Fibroblast of skin of back (primary cell): Measurements from ENCODE around the gene CASK.

Source experiments
- DNase-seq: peaks from one replicate; pipeline ENCODE4 v3.0.0-alpha.2; 2013

The CASK gene

GRCh38 chrX:41912923-41913322 lies 10.4 kb downstream of the CASK start:
- DNase-seq: no peak

GRCh38 chrX:41909068-41909467 lies 14.3 kb downstream of the CASK start:
- DNase-seq: no peak

DNA sequence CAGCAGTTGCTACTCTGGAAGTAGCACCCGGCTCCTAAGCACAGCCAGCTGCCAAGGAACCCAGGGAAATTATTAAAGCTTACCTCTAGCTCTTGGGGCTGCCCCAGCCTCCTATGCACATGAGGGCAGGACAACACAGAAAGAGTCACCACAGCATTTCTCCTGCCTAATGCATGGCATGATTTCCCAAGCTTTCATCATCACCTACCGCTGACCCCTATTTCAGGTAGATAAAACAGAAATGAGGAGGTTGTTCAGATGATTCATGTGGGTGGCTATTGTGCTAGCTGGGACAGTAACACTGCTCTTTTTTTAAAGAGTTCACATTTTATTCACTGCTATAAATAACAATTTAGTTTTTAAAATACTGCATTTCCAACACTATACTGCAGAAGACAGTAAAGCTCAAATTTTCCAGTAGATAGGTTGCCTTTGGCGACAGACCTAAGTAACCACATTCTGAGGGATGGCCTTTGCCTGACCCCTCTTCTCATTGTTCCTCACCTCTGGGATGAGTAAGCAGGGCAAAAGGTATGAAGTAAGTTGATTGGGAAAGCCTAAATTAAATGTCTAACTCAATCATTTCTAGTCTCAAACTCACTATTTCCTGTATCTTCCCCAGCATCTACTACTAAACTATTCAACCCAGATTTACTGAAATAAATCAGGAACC lies 16.7 kb downstream of the CASK start:
- DNase-seq: no peak

GRCh38 chrX:41903544-41903943 lies 19.8 kb downstream of the CASK start:
- DNase-seq: no peak

GRCh38 chrX:41900321-41900720 lies 23.0 kb downstream of the CASK start:
- DNase-seq: no peak

DNA sequence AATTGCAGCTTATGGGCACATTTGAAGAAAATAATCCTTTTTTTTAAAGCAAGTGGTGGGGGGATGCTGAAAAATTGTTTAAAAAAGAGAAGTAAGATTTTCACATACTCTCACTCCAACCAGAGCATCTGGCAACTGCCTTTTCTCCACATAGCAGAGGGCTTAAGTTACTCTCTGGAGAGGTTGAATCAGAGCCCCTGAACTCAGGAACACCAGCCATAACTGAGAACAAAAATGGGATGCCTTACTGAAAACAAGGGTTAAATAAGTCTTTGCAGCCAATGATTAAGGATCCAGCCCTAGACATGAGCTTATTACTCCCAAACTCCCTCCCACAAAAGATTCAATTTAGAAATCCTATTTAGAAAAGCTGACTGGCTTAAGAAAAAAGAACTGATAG lies 27.5 kb downstream of the CASK start:
- DNase-seq: no peak

- DNase-seq: no peak
These were observed 33.3 kb downstream of the CASK start for GRCh38 chrX:41890026-41890423.

- DNase-seq: peak; percentile 44
These were observed 33.9 kb downstream of the CASK start for GRCh38 chrX:41889317-41890025.

DNA sequence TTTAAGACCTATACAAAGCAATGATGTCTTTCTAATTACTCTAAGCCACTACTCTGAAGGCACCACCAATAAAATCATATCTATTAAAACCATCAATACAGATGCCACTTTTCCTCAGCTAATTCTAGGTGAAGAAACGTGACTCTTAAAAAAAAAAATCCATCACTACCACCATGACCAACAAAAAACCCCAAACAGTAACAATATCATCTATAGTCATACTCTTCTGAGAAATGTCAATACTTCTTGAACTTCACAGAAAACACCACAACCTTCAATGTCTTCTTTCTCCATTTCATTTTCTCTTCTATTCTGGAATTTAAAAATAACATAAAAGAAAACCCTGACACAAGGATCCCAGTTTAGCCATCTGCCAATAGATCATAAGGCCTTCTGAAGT lies 35.7 kb downstream of the CASK start:
- no peak for DNase-seq

DNA sequence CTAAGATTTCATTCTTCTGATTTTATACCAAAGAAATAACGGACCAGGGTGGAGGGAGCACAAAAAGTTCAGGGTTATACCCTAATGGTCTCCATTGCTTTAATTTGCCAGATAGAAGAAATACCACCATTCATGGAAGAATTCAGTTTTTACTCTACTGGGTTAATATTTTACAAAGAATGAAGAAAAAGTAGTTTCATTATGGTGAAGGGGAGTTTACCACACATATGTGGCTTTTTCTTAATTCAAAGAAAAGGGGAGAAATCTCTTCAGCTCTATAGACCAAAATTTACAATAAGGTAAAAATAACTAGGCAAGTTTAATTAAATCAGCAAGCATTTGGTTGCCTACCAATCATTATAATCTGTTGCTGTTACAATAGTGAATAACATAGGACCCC lies 37.6 kb downstream of the CASK start:
- DNase-seq: no peak

DNA sequence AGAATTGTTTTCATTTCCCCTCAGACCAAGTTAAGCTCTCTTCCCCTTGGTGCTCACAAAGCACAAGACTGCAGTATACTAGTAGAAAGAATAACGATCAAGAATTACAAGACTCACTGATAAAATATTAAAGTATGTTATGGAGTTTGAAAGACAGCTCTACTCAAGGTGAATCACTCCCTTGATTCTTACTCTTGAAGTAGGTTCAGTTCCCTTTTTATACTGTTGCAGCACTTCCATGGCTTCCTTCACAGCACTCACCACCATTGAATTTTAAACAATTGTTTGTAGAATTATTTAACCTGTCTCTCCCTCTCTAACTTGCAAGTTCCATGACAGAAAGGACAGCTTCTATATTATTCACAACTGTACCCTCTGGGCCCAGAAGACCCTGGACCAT lies 42.2 kb downstream of the CASK start:
- no peak for DNase-seq

- DNase-seq: no peak
These were observed 46.2 kb downstream of the CASK start for GRCh38 chrX:41877167-41877566.

DNA sequence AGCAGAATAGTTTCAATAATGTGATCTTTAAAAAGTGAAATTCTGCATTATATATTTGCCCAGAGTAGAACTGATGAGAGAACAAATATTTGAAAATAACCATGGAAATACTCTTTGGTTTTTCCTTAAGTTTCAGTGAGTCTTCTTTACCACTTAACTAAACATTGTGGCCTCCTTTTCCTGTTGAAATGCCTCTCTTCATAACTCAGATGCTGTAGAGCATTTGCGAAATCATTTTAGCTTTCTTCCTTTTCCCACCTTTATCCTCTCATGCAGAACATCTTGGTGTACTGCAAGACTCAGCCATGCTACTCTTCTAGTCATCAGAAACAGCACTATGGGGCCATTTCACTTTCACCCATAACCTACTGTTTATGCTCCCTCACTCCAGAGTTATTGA lies 48.2 kb downstream of the CASK start:
- DNase-seq: peak; percentile 1

GRCh38 chrX:41870719-41871151 lies 52.6 kb downstream of the CASK start:
- no peak for DNase-seq

DNA sequence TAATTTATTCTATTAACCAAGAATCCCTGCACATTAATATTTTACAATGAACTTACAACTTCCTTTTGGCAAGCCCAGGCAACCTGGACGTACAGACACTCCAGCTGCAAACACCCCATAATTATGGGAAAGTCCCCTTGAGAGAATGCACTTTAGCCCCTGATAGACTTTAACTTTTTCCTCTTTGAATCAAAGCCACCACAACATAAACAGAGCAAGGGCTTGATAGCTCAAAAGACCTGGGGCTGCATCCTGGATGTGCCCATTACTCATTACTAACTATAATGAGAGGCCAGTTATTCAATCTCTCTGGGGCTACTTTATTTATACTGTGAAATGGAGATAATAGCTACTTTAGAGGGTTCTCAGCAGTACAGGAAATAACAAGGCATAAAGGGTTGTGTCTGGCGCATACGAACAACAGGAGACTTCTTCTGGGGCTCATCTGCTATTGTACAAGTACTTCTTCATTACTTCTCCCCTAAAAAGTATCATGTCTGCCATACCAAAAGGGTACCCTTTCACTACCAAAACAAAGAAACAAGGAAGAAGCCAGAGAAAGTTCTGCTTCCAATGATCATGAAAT lies 54.9 kb downstream of the CASK start:
- no peak for DNase-seq

DNA sequence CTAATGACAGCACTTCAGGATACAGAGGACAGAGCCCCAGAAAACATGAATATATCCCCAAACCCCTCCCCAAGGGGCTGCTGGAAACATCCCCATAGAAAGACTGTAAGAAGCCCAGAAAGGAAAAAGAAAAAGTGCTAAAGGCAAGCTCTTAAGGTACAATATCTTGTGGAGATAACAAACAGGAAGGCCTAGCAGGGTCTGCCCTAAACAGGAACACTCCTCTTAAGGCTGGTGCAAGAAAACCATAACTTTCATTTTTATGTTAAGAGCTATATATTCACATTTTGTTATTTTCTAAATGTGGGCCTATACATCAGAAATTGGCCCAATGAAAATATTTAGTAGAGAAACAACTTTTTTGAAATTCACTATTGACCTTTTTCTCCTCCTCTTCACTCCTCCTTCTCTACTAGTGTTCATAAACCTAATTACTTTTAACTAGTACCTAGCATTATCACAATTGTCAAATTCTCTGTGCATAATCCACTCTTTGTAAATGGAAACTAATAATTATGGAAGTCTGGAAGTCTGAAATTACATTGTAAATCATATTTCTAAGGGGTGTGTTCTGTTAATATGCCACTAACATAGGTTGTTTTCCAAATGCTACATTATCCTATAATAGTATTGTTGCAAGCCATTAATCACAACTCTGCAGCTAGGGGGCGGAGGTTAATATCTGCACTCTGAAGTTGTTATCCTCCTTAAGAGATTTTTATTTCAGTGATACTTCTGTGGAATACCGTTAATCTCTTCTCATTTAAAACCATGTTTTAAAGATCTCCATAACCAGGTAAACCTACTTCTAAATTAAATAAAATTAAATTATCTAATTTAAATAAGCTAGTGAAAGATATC lies 59.8 kb downstream of the CASK start:
- DNase-seq: no peak

DNA sequence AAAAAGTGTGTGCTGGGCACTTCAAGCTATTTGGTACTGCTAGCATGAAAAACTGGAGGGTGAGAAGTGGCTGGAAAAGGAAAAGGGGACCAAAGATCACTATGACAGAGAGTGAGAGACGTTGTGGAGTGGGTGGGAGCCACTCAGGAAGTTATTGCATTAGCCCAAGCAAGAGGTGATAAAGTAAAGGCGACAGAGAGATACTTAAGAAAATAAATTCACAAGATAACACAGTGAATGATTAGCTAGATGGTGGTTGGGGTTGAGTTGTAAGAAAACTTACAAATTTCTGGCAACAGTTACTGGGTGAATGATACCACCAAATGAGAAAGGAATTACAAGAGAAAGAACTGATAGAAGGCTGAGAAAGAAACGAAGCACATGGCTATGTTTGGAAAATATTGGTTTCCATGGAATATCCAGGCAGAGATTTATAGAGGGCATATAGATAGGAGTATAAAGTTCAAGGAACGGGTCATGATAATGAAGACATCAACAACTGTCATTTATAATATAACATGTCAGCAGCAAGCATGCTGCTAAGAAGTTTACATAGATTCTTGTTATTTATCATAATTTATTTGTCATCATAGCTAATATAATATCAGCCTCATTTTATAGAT lies 60.7 kb downstream of the CASK start:
- no peak for DNase-seq

DNA sequence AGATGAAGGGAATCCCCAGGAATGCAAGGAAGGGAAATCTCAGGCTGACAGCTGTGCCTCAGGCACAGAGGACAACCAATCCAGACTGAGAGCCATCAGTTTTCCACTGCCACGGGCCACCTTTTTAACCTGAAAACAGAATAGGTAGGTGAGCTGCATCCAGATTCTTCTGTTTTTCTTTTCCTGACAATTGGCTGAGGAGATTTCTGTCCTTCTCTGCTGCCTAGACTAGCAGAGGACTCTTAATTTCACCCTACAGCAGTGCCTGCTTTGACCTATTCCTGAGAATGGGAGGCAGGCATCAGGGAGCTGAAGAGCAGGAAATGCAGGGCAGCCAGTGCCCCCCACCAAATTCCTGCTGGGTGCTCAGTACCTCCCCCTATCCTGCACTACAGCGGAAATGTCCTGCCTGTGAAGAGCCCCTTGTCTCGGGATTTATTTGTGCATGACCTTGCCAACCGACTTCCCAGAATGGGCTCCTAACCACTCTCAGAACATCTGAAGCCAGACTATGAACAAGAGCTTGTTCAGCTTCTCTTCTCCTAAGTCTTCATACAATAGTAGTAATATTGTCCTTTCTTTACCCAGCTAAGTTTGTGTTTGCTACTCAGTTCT lies 65.1 kb downstream of the CASK start:
- DNase-seq: no peak

DNA sequence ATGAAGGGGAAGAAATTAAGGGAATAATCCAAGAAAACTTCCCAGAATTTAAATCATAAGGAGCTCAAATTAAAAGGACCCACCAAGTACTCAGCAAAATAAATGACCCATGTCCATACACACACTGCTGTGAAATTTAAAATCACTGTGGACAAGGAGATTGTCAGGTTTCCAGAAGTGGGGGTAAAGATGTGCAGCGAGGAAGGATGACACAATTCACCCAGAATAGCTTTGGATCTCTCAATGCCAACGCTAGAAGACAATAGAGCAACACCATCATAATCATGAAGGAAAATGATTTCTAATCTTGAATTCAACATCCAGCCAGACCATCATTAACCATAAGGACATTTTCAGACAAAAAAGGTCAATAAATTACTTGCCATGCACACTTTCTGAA lies 65.7 kb downstream of the CASK start:
- no peak for DNase-seq

DNA sequence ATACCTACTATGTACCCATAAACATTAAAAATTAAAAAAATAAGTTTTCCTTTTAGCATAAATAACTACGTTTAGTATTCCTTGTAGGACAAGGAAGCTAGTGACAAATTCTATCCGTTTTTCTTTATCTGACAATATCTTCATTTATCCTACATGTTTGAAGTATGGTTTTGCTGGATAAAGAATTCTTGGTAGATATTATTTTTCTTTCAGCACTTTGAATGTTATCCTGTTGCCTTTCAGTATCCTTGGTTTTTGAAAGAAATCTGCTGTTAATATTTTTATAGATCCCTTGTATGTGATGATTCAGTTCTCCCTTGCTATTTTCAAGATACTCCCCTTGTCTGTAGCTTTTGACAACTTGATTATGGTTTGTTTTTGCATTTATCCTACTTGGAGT lies 76.6 kb downstream of the CASK start:
- no peak for DNase-seq

- DNase-seq: no peak
These were observed 85.9 kb downstream of the CASK start for GRCh38 chrX:41837270-41837944.

DNA sequence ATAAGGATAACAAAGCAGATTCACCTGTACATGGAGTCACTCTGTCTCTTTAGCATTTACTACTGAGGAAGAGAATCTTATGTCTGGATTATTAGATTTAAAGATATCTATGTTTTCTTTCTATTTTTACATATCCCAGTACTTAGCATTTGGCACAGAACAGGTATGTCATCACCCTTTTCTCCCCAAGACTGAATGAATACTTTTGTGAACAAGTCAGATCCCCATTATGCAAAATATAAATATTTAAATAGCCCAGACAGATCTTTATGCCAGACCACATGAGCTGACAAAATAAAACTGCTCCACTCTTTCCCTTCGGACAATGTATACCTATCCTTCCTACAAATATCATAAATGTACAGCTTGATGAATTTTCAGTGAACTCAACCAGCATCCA lies 94.5 kb downstream of the CASK start:
- peak; percentile 0 for DNase-seq
